Psoas muscle (tissue), 8 donors: Measurements from ENCODE around the gene SNAPC4. TPM values are rescaled to one million over a fixed set of nuclear protein-coding genes. Genes with fewer than 3 reads are reported as not detected.

Experiments used
- ATAC-seq, 4 donors: fragments of 200-7000 bp; cut with Tn5 transposase; one replicate each; pipeline ENCODE4 v1.9.1; 2020; ENCODE audit warnings: moderate library complexity in 3 of 4, mild to moderate bottlenecking in 2 of 4
- DNase-seq, 2 donors: peaks; one replicate each; pipeline ENCODE4 v3.0.0-alpha.2; 2020
- H3K27ac ChIP-seq: fragments of 200-600 bp; one replicate; pipeline ENCODE4 v1.8.0; 2022
- H3K27me3 ChIP-seq, 3 donors: fragments of 200-600 bp in 1 of 3; one replicate each; pipeline versions ENCODE4 v1.6.1 to v1.8.0; 2013 to 2022; ENCODE audit warnings: low read length in 2 of 3, mild to moderate bottlenecking in 2 of 3, moderate library complexity in 1 of 3; ENCODE audit not compliant: insufficient read depth in 3 of 3
- H3K36me3 ChIP-seq, 2 donors: fragments of 200-600 bp in 1 of 2; one replicate each; pipeline versions ENCODE4 v1.6.1 to v1.8.0; 2013 to 2022; ENCODE audit warnings: low read depth in 1 of 2, mild to moderate bottlenecking in 1 of 2, moderate library complexity in 1 of 2; ENCODE audit not compliant: insufficient read depth in 1 of 2
- H3K4me1 ChIP-seq: fragments of 200-600 bp; one replicate; pipeline ENCODE4 v1.8.0; 2022
- H3K4me3 ChIP-seq: fragments of 200-600 bp; one replicate; pipeline ENCODE4 v1.8.0; 2022; ENCODE audit warnings: mild to moderate bottlenecking
- H3K9me3 ChIP-seq: fragments of 200-600 bp; one replicate; pipeline ENCODE4 v1.8.0; 2022
- CTCF ChIP-seq: fragments of 200-600 bp; IDR thresholded peaks from one replicate; pipeline ENCODE4 v1.8.0; 2022; ENCODE audit warnings: antibody characterized with exemption
- WGBS, 3 donors: extraction: QIAGEN DNeasy Blood & Tissue Kit; methylation state at CpG; one replicate each; pipeline versions ENCODE4 v1.1.6 to v1.1.7; 2013; 5-methylcytosine and 5-hydroxymethylcytosine counted together
- intact Hi-C, 2 donors: fragments of 100-400 bp; cut with DNase I; formaldehyde crosslinking; loops; one replicate each; pipeline versions ENCODE4 v1.11.0 to v1.14.2; 2022
- polyA plus RNA-seq, 3 donors: library from polyadenylated mRNA; stranded (reverse); fragments of 200-250 nt; gene quantifications; one replicate each; pipeline ENCODE4 v1.2.3, GENCODE V29; 2013
- total RNA-seq, 4 donors: library from RNA; stranded (reverse); fragmentation: NEBNext Ultra II Directional in 2 of 4; extraction: Animal tissue kit (Norgen Biotek cat#: 25700) in 2 of 4; gene quantifications; one replicate each; pipeline versions ENCODE4 v1.2.1 to v1.2.4, GENCODE V29; 2021 to 2023
- donor health status: healthy with polysubstance abuse.
- donor health status: DM: no; HTN: no; CAD: no; lungs with moderate emphysema.
- donor health status: Bipolar disorder and iron deficiency.
- donor health status: healthy.
- donor health status: DM: yes; HTN: yes; CAD: no.
- donor health status: DM: no; HTN: no; CAD: no.
- donor health status: DM: no; HTN: no; CAD: no.
- donor health status: DM: yes; HTN: yes; CAD: no.

Gene SNAPC4
- total and polyA plus RNA-seq, 7 donors = 3.1 to 6.5 (median 4.6) TPM

GRCh38 chr9:136424750-136425362 lies 24.9 kb upstream of the SNAPC4 start:
- Histone ChIP-seq H3K36me3 (peaks cover 0 to 90% of the 10 kb centered on the region in 2 donors), H3K27ac (no peak overlapping the region), H3K9me3 (no peaks in the 10 kb centered on the region), H3K27me3 (no peaks in the 10 kb centered on the region), H3K4me1 (no peaks in the 10 kb centered on the region), H3K4me3 (no peak overlapping the region)
- ATAC-seq (no peak), DNase-seq (no peak)
- no peak for TF ChIP-seq CTCF
- WGBS, 3 donors = 82 to 92% (median 85%) methylated on average over 27 of the region's 27 CpGs
- intact Hi-C loops = no loop called here

GRCh38 chr9:136423432-136424146 lies 23.6 kb upstream of the SNAPC4 start:
- Histone ChIP-seq H3K4me3 (no peak overlapping the region), H3K27ac (no peak overlapping the region), H3K27me3 (no peaks in the 10 kb centered on the region), H3K36me3 (peaks cover 0 to 90% of the 10 kb centered on the region in 2 donors), H3K4me1 (no peaks in the 10 kb centered on the region), H3K9me3 (no peaks in the 10 kb centered on the region)
- WGBS, 3 donors = 89 to 97% (median 94%) methylated on average over 43 of the region's 43 CpGs
- intact Hi-C loops = no loop called here
- DNase-seq = no peak
- ATAC-seq = no peak
- TF ChIP-seq CTCF = no peak

GRCh38 chr9:136422876-136423275 lies 22.9 kb upstream of the SNAPC4 start:
- Histone ChIP-seq H3K36me3 (peaks cover 2 to 91% of the 10 kb centered on the region in 2 donors), H3K4me3 (no peak overlapping the region), H3K9me3 (no peaks in the 10 kb centered on the region), H3K4me1 (no peaks in the 10 kb centered on the region), H3K27me3 (no peaks in the 10 kb centered on the region), H3K27ac (no peak overlapping the region)
- ATAC-seq (no peak), DNase-seq (no peak)
- intact Hi-C loops = no loop called here
- no peak for TF ChIP-seq CTCF
- 93 to 96% (median 94%) methylated on average over 26 of the region's 26 CpGs for WGBS, 3 donors

DNA sequence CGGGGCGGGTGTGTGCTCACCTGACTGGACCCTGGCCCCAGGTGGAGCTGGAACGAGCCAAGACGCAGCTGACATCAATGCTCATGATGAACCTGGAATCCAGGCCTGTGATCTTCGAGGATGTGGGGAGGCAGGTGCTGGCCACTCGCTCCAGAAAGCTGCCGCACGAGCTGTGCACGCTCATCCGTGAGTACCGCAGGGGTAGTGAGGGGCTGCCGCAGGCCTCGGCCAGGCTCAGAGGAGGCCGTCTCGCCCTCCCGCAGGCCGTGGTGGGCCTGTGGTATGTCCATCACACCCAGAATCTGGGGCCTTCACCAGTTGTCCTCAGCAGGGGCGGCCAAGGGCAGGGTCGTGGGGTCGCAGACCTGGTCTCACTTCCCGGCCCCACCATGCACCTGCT lies 21.8 kb upstream of the SNAPC4 start:
- Histone ChIP-seq H3K27ac (no peak overlapping the region), H3K27me3 (no peaks in the 10 kb centered on the region), H3K36me3 (peaks cover 6 to 94% of the 10 kb centered on the region in 2 donors), H3K9me3 (no peaks in the 10 kb centered on the region), H3K4me1 (no peaks in the 10 kb centered on the region), H3K4me3 (no peak overlapping the region)
- intact Hi-C loops = no loop called here
- no peak for DNase-seq
- WGBS, 3 donors = 85 to 92% (median 91%) methylated on average over 21 of the region's 21 CpGs
- ATAC-seq = no peak
- no peak for TF ChIP-seq CTCF
